ENCODE results near the gene WNT4. TPM values are rescaled to one million over a fixed set of nuclear protein-coding genes. Genes with fewer than 3 reads are reported as not detected.

Gene WNT4
- total and polyA plus RNA-seq, 10 of the 15 experiments (the other 5 are each of a cell fraction or from before 2014, with no cell fraction given), result 0.01 TPM; not detected in 9

DNA sequence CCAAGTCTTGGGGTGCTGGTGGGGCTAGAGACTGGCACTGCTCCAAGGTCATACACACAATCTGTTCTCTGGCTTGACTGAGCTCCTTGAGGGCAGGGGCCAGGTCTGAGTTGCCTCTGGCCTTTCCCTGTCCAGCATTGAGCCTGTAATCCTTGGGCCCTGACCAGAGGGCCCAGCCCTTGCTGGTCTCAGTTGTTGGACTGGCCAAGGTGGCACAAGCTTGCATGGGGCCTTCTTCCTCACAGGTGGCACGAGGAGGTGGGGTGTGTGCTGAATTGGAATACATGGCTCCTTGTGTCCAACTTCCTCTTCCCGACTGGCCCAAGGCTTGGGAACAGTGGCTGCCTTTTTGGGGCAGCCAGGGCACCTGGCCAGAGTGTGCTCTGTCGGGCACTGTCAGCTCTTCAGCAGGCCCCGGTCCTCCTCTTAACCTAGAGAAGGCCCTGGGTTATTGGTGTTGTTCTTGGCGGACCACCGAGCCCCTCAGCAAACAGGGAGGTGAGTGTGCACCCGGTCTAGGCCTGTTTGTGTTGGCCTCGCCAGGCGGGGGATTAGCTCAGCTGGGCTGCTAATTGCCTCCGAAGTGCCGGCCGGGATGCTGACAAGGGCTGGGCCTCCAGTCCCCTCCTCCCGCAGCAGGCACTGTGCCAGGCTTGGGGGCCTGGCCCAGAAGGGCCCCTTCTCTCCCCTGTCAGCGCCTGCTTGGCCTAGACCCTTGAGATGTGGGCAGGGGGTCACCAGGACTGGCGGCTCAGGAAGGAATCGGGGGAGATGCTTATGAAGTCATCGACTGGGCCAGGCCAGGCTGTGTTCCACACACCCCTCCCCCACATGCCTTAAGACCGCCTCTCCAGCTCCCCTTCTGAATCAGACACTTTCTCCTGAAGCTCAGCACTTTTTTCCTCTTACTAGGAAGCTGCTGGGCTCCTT, 28.5 kb downstream of the WNT4 start:
- no peak overlapping the region for H3K27ac ChIP-seq (ENCODE audit: control insufficient read depth, insufficient read depth)
- RAD21 ChIA-PET (ENCODE audit: unreplicated experiment), result no interaction called here
- FAIRE-seq (no peak), ATAC-seq (no peak), DNase-seq (ENCODE audit: low read depth, low spot score) (no peak)
- no peaks in the 10 kb centered on the region for H3K79me2 ChIP-seq (ENCODE audit: control insufficient read depth, insufficient read depth, low read length)
- BruUV-seq (replicated peaks), result no TSS peak
- no peak overlapping the region for H3K4me2 ChIP-seq (ENCODE audit: control insufficient read depth, insufficient read depth)
- H3K27me3 ChIP-seq (replicated peaks in 1 of 2; ENCODE audit: control insufficient read depth in 2 of 2, insufficient read depth in 2 of 2, low read length in 1 of 2), result no peaks in the 10 kb centered on the region
- H3K9ac ChIP-seq (ENCODE audit: control insufficient read depth, insufficient read depth, low read length), result no peak overlapping the region
- SMC1A ChIA-PET (ENCODE audit: uncharacterized antibody, unreplicated experiment), result interaction anchor here (2.3 kb wide), 1 partner anchor 9 kb away, joined by 8 read pairs; no protein-coding TSS in a partner anchor
- no peaks in the 10 kb centered on the region for H3K9me3 ChIP-seq (replicated peaks; ENCODE audit: control insufficient read depth, insufficient read depth, low read length)
- H2AFZ ChIP-seq (ENCODE audit: control insufficient read depth, low read depth, low read length), result no peak overlapping the region
- H4K20me1 ChIP-seq (ENCODE audit: control insufficient read depth, insufficient read depth), result peaks cover 11% of the 10 kb centered on the region
- 86% methylated on average over 18 of the region's 18 CpGs for WGBS (ENCODE audit: insufficient coverage, insufficient replicate concordance, low lambda C conversion rate, missing lambda C conversion rate)
- H3K4me3 ChIP-seq, result no peak overlapping the region
- intact Hi-C loops (cut with micrococcal nuclease; ENCODE audit: unreplicated experiment) (no loop called here), in situ Hi-C loops (cut with MboI) (no loop called here)
- peaks cover 46% of the 10 kb centered on the region for H3K4me1 ChIP-seq (ENCODE audit: control insufficient read depth, insufficient read depth, low read length)
- POLR2A ChIA-PET, result no interaction called here
- peaks cover 15 to 21% of the 10 kb centered on the region in 2 experiments; a peak in 3 of 4 replicates for H3K36me3 ChIP-seq (ENCODE audit: control insufficient read depth in 2 of 2, insufficient read depth in 2 of 2, low read length in 1 of 2)
- CTCF ChIA-PET, result interaction anchor here (0.9 to 1.6 kb wide), 2 partner anchors 9 to 13 kb away, joined by 3 to 4 read pairs; no protein-coding TSS in a partner anchor
- TF ChIP-seq, protein P1, sequence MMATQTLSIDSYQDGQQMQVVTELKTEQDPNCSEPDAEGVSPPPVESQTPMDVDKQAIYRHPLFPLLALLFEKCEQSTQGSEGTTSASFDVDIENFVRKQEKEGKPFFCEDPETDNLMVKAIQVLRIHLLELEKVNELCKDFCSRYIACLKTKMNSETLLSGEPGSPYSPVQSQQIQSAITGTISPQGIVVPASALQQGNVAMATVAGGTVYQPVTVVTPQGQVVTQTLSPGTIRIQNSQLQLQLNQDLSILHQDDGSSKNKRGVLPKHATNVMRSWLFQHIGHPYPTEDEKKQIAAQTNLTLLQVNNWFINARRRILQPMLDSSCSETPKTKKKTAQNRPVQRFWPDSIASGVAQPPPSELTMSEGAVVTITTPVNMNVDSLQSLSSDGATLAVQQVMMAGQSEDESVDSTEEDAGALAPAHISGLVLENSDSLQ (IDR thresholded peaks at IDR 0.05), result no peak
- no peak for TF ChIP-seq RBBP5 (conservative IDR thresholded peaks at IDR 0.05)
- TF ChIP-seq, protein P2, sequence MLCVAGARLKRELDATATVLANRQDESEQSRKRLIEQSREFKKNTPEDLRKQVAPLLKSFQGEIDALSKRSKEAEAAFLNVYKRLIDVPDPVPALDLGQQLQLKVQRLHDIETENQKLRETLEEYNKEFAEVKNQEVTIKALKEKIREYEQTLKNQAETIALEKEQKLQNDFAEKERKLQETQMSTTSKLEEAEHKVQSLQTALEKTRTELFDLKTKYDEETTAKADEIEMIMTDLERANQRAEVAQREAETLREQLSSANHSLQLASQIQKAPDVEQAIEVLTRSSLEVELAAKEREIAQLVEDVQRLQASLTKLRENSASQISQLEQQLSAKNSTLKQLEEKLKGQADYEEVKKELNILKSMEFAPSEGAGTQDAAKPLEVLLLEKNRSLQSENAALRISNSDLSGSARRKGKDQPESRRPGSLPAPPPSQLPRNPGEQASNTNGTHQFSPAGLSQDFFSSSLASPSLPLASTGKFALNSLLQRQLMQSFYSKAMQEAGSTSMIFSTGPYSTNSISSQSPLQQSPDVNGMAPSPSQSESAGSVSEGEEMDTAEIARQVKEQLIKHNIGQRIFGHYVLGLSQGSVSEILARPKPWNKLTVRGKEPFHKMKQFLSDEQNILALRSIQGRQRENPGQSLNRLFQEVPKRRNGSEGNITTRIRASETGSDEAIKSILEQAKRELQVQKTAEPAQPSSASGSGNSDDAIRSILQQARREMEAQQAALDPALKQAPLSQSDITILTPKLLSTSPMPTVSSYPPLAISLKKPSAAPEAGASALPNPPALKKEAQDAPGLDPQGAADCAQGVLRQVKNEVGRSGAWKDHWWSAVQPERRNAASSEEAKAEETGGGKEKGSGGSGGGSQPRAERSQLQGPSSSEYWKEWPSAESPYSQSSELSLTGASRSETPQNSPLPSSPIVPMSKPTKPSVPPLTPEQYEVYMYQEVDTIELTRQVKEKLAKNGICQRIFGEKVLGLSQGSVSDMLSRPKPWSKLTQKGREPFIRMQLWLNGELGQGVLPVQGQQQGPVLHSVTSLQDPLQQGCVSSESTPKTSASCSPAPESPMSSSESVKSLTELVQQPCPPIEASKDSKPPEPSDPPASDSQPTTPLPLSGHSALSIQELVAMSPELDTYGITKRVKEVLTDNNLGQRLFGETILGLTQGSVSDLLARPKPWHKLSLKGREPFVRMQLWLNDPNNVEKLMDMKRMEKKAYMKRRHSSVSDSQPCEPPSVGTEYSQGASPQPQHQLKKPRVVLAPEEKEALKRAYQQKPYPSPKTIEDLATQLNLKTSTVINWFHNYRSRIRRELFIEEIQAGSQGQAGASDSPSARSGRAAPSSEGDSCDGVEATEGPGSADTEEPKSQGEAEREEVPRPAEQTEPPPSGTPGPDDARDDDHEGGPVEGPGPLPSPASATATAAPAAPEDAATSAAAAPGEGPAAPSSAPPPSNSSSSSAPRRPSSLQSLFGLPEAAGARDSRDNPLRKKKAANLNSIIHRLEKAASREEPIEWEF (IDR thresholded peaks at IDR 0.05; ENCODE audit: insufficient replicate concordance, low read depth, low read length), result no peak
- TF ChIP-seq, protein P3, sequence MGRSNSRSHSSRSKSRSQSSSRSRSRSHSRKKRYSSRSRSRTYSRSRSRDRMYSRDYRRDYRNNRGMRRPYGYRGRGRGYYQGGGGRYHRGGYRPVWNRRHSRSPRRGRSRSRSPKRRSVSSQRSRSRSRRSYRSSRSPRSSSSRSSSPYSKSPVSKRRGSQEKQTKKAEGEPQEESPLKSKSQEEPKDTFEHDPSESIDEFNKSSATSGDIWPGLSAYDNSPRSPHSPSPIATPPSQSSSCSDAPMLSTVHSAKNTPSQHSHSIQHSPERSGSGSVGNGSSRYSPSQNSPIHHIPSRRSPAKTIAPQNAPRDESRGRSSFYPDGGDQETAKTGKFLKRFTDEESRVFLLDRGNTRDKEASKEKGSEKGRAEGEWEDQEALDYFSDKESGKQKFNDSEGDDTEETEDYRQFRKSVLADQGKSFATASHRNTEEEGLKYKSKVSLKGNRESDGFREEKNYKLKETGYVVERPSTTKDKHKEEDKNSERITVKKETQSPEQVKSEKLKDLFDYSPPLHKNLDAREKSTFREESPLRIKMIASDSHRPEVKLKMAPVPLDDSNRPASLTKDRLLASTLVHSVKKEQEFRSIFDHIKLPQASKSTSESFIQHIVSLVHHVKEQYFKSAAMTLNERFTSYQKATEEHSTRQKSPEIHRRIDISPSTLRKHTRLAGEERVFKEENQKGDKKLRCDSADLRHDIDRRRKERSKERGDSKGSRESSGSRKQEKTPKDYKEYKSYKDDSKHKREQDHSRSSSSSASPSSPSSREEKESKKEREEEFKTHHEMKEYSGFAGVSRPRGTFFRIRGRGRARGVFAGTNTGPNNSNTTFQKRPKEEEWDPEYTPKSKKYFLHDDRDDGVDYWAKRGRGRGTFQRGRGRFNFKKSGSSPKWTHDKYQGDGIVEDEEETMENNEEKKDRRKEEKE (IDR thresholded peaks at IDR 0.05), result no peak
- TF ChIP-seq IKZF1 (conservative IDR thresholded peaks at IDR 0.05), result no peak
- no peak for TF ChIP-seq NR2F1 (conservative IDR thresholded peaks at IDR 0.05)
- no peak for TF ChIP-seq NFIC (IDR thresholded peaks at IDR 0.05; ENCODE audit: low read depth, low read length)
- TF ChIP-seq SMAD1 (IDR thresholded peaks at IDR 0.05; ENCODE audit: low read depth, partially characterized antibody), result no peak
